A673 (cell line): ENCODE measurements around the gene ACSF2.

Experiments used
- CTCF ChIP-seq: fragments of 300-800, 200-600 bp; sonication (generic); conservative IDR thresholded peaks from 2 replicates; pipeline ENCODE4 v1.5.1; 2017; ENCODE audit warnings: low read depth, mild to moderate bottlenecking, antibody characterized with exemption, low read length, moderate library complexity, mixed read lengths
- EZH2 ChIP-seq: fragments of 200-600 bp; sonication (generic); IDR thresholded peaks from 2 replicates; pipeline ENCODE4 v1.6.1; 2017; ENCODE audit warnings: borderline replicate concordance, low read depth, mild to moderate bottlenecking, mixed read lengths, antibody characterized with exemption, low read length; ENCODE audit not compliant: poor library complexity, severe bottlenecking

DNA sequence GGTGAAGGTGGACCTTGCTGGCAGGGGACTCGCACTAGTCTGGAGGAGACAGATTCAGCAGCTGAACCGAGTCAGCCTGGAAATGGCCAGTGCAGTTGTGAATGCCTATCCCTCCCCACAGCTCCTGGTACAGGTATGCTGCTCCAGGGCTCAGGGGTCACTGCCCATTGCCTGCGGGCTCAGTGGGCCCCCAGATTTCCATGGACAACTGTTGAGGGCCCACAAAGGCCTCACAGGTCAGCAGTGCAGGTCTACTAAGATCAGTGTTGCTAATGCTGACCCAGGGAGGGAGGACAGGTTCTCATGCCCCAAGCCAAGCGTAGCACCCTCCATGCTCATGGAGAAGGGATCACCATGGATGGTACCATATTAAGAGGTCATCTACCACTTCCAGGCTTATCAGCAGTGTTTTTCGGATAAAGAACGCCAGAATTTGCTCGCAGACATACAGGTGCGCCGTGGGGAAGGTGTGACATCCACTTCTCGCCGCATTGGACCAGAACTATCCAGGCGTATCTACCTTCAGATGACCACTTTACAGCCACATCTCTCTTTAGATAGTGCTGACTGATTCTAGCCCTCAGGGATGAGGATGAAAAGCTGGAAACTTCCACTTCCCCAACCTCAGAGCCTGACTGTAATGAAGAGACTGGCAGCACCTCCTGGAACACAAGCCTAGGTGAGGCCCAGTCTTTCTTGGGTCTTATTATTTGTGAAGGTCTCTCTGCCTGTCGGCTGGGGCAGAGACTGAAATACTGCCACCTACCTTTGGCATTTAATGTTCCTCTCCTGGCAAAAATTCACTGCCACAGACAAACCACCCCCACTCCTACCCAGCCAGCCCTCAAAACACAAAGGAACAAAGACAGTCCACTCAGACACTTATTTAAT, 45.4 kb upstream of the ACSF2 start:
- TF ChIP-seq CTCF = 0 out of 2 replicates have a peak, but pooled peaks have one; percentile 21
- TF ChIP-seq EZH2 = no peak
